GM21528 (cell line): ENCODE results near the gene TDRD10.
"Not testable (repeated sequence)": the region's sequence is repeated elsewhere in the genome, so short reads cannot be mapped to it uniquely, and the experiment has no call there.

Experiments used
- ATAC-seq: cut with Tn5 transposase; IDR thresholded peaks from one replicate; pipeline ENCODE4 v1.9.1; 2021; ENCODE audit warnings: mild to moderate bottlenecking, moderate library complexity; ENCODE audit not compliant: unreplicated experiment, low FRiP score

Gene TDRD10

DNA sequence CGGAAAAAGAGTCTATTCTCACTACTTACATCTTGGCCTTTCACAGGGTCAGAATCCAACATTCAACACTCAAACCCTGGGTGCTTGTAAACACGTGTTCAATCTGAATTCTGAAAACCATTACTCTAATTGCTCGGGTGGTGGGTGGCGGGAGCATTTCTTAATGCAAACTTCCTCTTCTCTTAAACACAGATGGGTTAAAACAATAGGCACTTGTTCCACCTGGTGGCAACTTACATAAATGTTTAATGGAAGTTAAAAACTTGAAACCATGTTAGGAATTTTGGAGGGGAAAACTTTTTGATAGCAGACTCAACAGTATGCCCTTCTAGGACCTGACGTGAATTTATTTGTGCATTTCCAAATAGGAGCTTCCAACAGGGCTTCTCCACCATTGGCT is 23.4 kb upstream of the TDRD10 start:
- ATAC-seq: no peak

GRCh38 chr1:154479764-154480421 is 22.1 kb upstream of the TDRD10 start:
- no peak for ATAC-seq

GRCh38 chr1:154481053-154481452 is 21.0 kb upstream of the TDRD10 start:
- ATAC-seq: no peak

DNA sequence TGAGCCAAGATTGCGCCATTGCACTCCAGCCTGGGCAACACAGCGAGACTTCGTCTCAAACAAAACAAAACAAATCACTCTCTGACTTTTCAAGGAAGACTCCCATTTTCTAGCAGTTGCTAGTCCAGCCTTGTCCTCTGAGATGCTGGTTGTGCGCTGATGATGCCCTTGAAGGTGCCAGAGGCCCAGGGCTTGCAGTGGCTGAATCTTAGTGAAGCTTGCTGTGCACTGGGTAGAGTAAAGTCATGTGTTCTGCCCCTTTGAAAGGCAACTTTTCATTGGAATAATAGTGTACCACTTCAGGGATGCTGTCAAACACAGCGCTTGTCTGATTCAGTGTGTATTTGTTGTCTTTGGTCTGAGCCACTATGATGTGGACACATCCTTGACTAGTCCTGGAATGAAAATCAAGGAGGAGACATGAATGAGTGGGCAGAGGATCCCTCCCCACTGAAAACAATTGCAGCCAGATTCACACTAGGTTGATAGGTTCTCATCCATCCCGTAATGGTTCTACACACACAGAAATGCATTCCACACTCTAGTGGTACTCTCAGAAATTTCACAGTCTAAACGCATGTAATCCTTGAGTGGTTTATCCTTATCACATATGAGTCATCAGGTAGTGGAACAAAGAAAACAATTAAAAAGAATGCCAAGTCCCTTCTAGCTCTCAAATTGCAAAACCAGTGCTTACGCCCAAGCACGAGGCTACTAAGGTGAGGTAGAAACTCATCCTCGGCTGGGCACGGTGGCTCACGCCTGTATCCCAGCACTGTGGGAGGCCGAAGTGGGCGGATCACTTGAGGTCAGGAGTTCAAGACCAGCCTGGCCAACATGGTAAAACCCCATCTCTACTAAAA is 17.8 kb upstream of the TDRD10 start:
- ATAC-seq: no peak

GRCh38 chr1:154485106-154485505 is 16.9 kb upstream of the TDRD10 start:
- no peak for ATAC-seq

DNA sequence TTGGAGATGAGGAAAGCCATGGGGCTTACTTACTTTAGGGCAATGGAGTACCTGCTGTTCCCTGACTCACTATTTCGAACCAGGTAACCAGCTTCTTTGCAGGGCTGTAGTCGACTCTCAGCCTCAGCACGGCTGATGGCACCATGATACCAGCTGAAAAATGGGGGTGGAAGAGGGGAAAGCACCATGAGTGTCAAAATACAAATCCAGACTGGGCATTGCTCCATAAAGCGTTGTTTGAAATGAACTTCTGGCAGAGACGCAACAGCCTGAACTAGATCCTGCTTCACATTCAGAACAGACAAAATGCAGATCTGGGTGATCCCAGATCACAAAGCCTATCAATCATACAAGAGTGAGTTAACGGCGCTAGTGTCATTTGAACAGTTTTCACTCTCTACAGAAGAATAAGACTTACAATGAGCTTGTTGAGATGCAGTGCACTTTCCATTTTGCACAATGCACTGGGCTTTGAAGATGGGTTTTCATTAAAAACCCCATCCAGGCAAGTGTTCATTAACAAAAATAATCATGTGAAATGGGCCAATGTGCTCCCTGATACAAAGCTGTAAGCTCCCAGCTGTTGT is 16.0 kb upstream of the TDRD10 start:
- ATAC-seq: no peak

DNA sequence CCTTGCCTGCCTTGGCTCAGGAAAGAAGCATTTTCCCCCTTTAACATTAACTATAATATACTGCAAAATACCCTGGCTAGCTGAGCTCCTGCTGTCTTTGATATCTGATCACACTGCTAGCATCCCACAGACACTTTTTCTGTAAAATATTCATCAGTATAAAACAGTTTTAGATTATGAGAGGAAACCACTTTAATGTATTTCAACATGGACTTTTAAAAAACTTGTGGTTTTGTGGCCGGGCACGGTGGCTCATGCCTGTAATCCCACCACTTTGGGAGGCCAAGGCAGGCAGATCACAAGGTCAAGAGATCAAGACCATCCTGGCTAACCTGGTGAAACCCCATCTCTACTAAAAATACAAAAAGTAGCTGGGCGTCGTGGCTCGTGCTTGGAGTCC is 15.3 kb upstream of the TDRD10 start:
- not testable (repeated sequence) for ATAC-seq

GRCh38 chr1:154488922-154489321 is 13.1 kb upstream of the TDRD10 start:
- no peak for ATAC-seq

- ATAC-seq: no peak
Measured at GRCh38 chr1:154489695-154490274, 12.2 kb upstream of the TDRD10 start.

- no peak for ATAC-seq
Measured at GRCh38 chr1:154490317-154490716, 11.7 kb upstream of the TDRD10 start.

GRCh38 chr1:154492115-154492514 is 9.9 kb upstream of the TDRD10 start:
- no peak for ATAC-seq

DNA sequence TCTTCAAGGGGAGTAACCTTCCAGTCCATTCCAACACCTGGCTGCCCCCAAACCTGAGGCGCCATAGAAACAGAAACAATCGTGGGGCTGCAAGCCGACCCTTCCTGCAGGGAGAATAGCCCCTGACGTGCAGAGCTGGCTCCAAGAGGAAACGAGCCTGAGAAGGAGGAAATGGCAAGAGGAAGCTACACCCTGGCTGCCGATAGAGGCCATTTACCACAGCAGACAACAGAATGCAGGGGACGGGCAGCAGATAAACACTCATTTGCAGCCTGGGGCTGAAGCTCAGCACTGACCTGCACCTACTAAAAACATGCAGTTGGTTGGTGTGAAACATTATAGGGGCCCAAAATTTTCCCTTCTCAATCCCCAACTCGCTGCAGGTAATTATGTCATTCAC is 8.7 kb upstream of the TDRD10 start:
- no peak for ATAC-seq

DNA sequence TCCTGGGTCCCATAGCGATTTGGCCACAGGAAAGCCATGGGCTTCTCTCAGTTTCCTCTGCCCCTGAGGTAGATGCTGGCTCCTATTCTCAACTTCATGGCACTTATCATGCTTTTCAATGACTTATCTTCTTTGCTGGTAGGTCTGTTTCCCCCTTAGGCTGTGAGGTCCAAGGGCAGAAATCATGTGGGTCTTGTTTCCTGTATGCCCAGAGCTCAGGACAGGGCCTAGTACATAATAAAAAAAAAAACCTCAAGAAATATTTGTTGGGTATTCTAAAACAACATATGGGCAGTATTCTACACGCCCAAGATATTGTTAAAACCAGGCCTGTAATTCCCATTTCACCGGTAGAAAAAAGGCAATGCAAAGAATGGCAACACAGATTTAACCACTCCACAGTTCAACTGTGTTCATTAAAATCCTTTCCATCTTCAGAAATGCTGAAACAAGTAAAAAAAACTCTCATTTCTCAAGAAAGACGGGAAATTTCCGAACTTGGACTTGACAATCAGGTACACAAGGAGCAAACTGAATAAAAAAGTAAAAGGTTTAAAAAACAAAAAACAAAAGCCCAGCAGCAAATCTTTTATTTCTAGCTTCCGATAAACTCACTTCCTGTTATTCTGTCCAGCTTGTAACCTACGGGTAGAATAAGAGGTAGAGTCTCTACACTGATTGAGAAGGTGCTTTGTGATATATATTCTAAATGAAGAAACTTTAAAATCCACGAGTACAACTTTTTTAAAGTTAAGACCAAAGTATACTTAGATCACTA is 6.3 kb upstream of the TDRD10 start:
- no peak for ATAC-seq

DNA sequence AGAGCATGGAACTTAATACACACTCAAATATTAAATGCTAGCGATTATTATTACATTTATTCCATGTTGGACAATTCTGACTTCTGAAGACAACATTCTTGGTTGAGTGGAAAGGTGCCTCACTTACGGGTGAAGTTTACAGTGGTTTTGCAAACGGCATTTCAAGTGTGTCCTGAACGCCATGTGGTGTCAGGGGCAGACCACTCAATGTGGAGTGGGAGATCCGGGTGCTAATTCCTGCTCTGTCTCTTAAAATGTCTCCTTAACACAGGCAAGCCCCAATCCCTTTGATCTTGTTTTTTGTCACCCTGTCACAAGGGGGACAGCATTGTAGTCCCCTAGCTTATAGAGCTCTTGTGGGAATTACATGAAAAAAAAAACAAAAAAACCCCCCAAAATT is 5.6 kb upstream of the TDRD10 start:
- no peak for ATAC-seq

DNA sequence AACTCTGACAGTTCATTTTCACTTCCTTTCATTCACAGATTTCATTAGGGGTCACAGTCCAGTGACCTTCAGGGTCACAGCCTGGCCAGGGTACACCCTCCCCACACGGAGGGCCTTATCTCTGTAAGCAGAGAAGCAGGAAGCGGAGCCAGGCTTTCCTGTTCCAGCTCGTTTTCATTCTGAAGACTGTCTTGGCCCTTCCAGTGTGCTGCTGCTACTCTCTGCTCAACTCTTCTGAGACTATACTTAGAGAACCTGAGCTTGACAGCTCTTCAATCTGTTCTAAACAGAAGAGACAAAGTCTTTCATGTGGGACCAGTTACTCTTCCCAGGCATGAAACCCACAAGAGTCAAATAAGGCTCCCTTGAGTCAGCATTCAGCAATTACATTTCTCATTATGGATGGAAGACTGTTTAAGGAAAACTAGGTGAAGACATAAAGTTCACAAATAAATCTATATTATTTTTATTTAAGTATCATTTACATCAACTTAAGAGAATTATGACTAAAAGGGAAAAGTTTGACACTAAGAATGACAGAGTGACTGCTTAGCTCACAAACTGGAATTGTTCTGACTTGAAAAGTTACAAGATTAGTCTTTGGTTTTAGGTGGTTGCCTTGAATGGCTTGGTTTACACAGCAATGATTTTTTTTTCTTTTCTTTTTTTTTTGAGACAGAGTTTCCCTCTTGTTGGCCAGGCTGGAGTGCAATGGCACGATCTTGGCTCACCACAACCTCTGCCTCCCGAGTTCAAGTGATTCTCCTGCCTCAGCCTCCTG is 4.8 kb upstream of the TDRD10 start:
- no peak for ATAC-seq

- no peak for ATAC-seq
Measured at GRCh38 chr1:154499446-154499845, 2.6 kb upstream of the TDRD10 start.

GRCh38 chr1:154500533-154500932 is 1.5 kb upstream of the TDRD10 start:
- no peak for ATAC-seq

DNA sequence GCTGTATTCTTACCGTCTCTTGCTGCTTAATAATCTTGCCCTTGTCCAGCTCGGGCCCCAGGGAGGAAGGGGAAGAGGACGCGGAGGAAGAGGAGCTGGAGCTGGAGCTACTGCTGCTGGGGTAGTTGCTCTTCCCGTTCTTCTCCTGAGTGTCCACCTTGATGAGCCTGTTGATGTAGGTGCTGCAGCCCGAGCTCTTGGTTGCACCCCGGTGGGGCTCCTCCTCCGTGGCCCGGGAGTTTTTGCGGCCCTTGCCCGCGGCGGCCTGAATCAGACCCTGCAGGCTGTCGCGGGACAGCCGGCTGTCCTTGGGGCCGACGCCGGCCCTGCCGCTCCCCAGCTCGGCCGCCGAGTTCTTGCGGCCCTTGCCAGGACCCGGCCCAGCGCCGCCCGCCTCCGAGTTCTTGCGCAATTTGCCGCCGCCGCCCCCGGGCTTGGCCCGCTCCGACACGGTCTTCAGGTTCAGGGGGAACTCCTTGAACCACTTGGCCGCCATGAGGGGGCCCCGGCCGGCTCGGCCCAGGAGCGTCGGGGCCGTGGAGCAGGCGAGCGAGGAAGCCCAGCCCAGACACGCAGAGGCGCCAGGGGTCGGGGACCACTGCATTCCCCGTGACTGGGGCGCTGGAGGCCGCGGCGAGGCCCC is 475 bp upstream of the TDRD10 start:
- ATAC-seq: no peak

DNA sequence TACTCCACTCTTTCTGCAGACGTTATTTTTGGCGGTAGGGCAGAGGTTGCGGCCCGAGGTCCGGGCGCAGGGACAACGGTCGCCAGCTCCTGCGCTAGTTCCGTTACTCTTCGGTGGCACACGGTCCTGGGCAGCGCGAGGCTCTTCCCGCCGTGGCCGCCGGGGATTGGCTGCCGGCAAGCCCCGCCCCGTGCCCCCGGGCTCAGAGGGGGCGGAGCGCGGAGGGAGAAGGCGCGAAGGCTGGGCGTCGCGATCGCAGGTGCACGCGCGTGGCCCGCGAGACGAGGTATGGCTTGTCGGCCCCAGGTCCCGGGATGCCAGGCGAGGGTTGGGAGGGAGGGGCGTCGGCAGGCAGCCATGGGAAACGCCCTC is 711 bp downstream of the TDRD10 start:
- ATAC-seq: no peak
